ENCODE results near the gene GPR68. TPM values are rescaled to one million over a fixed set of nuclear protein-coding genes. Genes with fewer than 3 reads are reported as not detected.

GPR68 gene
- total RNA-seq, 4 donors from 2014 or later, result 0.95 to 4.3 (median 1.6) TPM

- Histone ChIP-seq H3K4me3 (no peak overlapping the region), H3K27ac (no peak overlapping the region), H3K36me3 (no peaks in the 10 kb centered on the region), H3K9me3 (no peaks in the 10 kb centered on the region), H3K4me1 (peaks cover 2% of the 10 kb centered on the region), H3K27me3 (no peaks in the 10 kb centered on the region)
- DNase-seq (ENCODE audit: low spot score in 2 of 2), result no peak
- 83% methylated on average over 7 of the region's 7 CpGs for WGBS
- no peak for TF ChIP-seq POLR2AphosphoS5 (IDR thresholded peaks at IDR 0.05)
- no peak for TF ChIP-seq EP300 (IDR thresholded peaks at IDR 0.05)
- no peak for TF ChIP-seq CTCF (IDR thresholded peaks at IDR 0.05)
- no peak for TF ChIP-seq POLR2A (IDR thresholded peaks at IDR 0.05)
Measured at GRCh38 chr14:91237219-91237618, 7.3 kb downstream of the GPR68 start.

GRCh38 chr14:91235841-91236240 is 8.7 kb downstream of the GPR68 start:
- H3K4me3 ChIP-seq, result no peak overlapping the region
- H3K36me3 ChIP-seq, result no peaks in the 10 kb centered on the region
- H3K27me3 ChIP-seq, result no peaks in the 10 kb centered on the region
- no peak for DNase-seq (ENCODE audit: low spot score in 2 of 2)
- 93% methylated on average over 7 of the region's 7 CpGs for WGBS
- no peaks in the 10 kb centered on the region for H3K4me1 ChIP-seq
- no peak for TF ChIP-seq EP300 (IDR thresholded peaks at IDR 0.05)
- no peak for TF ChIP-seq CTCF (IDR thresholded peaks at IDR 0.05)
- TF ChIP-seq POLR2A (IDR thresholded peaks at IDR 0.05), result no peak
- no peak for TF ChIP-seq POLR2AphosphoS5 (IDR thresholded peaks at IDR 0.05)
- no peak overlapping the region for H3K27ac ChIP-seq
- no peaks in the 10 kb centered on the region for H3K9me3 ChIP-seq

- 92% methylated on average over 14 of the region's 16 CpGs for WGBS
- Histone ChIP-seq H3K4me1 (no peaks in the 10 kb centered on the region), H3K4me3 (no peak overlapping the region), H3K36me3 (no peaks in the 10 kb centered on the region), H3K9me3 (no peaks in the 10 kb centered on the region), H3K27me3 (no peaks in the 10 kb centered on the region), H3K27ac (no peak overlapping the region)
- no peak for DNase-seq (ENCODE audit: low spot score in 2 of 2)
- TF ChIP-seq POLR2A (IDR thresholded peaks at IDR 0.05), result no peak
- TF ChIP-seq EP300 (IDR thresholded peaks at IDR 0.05), result no peak
- TF ChIP-seq CTCF (IDR thresholded peaks at IDR 0.05), result no peak
- TF ChIP-seq POLR2AphosphoS5 (IDR thresholded peaks at IDR 0.05), result no peak
Measured at GRCh38 chr14:91234791-91235114, 9.8 kb downstream of the GPR68 start.

GRCh38 chr14:91233936-91234790 is 10.3 kb downstream of the GPR68 start:
- no peaks in the 10 kb centered on the region for H3K4me1 ChIP-seq
- DNase-seq (ENCODE audit: low spot score in 2 of 2), result no peak
- TF ChIP-seq CTCF (IDR thresholded peaks at IDR 0.05) (no peak), EP300 (IDR thresholded peaks at IDR 0.05) (no peak), POLR2A (IDR thresholded peaks at IDR 0.05) (no peak), POLR2AphosphoS5 (IDR thresholded peaks at IDR 0.05) (no peak)
- H3K36me3 ChIP-seq, result peaks cover 2% of the 10 kb centered on the region
- H3K27ac ChIP-seq, result no peak overlapping the region
- H3K4me3 ChIP-seq, result no peak overlapping the region
- H3K27me3 ChIP-seq, result no peaks in the 10 kb centered on the region
- no peaks in the 10 kb centered on the region for H3K9me3 ChIP-seq
- 90% methylated on average over 58 of the region's 63 CpGs for WGBS

GRCh38 chr14:91232603-91233002 is 11.9 kb downstream of the GPR68 start:
- Histone ChIP-seq H3K4me1 (no peaks in the 10 kb centered on the region), H3K36me3 (peaks cover 3% of the 10 kb centered on the region), H3K9me3 (no peaks in the 10 kb centered on the region), H3K4me3 (no peak overlapping the region), H3K27ac (no peak overlapping the region), H3K27me3 (no peaks in the 10 kb centered on the region)
- TF ChIP-seq CTCF (IDR thresholded peaks at IDR 0.05) (no peak), POLR2A (IDR thresholded peaks at IDR 0.05) (no peak), POLR2AphosphoS5 (IDR thresholded peaks at IDR 0.05) (no peak), EP300 (IDR thresholded peaks at IDR 0.05) (no peak)
- DNase-seq (ENCODE audit: low spot score in 2 of 2), result no peak
- WGBS, result 79% methylated on average over 2 of the region's 2 CpGs

Data from suprapubic skin (tissue), 4 donors.